GM19025 (cell line): ENCODE data around the gene FNDC4.

ENCODE experiments used
- ATAC-seq: cut with Tn5 transposase; IDR thresholded peaks from one replicate; pipeline ENCODE4 v1.9.1; 2021; ENCODE audit warnings: mild to moderate bottlenecking, low read depth, moderate library complexity; ENCODE audit not compliant: unreplicated experiment

The FNDC4 gene

DNA sequence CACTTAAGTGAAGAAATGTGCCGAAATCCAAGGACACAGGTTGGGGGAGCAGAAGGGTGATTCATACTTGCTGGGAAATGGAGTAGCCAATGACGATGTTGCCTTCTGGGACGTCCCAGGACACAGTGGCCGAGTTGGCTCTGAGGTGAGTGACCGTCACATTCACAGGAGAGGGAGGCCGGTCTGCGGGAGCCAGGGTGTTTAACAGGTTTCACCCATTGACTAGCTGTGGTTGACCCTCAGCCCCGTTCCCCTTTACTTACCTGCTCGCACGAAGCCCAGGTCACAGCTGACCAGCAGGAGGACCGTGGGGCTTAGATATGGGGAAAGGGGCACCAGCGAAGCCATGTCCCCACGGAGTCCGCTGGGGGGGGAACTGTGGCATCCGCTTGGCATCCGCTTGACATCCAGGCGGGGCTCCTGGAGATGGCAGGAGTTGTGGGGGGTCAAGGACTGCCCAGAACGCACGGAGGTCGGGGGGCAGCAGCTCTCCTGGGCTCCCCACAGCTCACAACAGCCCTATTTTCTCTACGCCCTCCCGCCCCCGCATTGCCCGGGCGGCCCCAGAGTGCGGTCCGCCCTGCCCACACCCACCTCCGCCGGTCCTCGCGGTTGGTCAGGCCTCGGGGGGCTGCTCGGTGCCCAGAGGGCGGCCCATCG, 586 bp downstream of the FNDC4 start:
- ATAC-seq = no peak

DNA sequence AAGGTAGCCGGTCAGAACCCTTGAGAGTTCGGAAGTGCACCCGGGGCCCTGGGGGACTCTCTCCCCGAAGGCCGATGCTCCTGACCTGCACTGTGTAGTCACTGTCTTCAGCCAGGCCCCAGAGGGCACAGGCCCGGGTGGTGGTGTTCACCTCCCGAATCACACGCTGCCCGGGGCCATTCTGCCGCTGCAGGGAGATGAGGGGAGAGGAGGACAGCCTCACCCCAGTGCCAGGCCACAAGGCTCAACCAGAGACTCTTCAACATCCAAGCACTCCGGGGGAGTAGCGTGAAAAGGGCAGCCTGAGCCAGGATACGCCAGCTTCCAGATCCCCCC, 1.1 kb downstream of the FNDC4 start:
- no peak for ATAC-seq

DNA sequence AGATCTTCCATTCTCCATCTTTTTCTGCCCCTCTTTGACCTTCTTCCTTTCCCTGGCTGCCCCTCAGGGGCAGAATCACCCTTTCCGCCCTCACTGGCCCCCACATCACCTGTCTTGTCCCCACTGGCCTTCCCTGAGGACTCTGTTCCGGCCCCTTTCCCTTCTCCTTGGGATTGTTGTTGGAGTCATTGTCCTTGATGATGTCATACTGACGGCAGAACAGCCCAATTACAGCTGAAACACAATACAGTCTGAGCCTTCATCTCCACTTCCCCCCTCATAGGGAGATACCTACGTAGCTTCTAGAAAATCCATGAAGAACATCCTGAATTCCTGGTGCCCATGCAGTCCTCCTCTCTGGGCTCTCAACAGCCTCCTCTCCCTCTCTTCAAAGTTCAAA, 2.4 kb downstream of the FNDC4 start:
- ATAC-seq = no peak

DNA sequence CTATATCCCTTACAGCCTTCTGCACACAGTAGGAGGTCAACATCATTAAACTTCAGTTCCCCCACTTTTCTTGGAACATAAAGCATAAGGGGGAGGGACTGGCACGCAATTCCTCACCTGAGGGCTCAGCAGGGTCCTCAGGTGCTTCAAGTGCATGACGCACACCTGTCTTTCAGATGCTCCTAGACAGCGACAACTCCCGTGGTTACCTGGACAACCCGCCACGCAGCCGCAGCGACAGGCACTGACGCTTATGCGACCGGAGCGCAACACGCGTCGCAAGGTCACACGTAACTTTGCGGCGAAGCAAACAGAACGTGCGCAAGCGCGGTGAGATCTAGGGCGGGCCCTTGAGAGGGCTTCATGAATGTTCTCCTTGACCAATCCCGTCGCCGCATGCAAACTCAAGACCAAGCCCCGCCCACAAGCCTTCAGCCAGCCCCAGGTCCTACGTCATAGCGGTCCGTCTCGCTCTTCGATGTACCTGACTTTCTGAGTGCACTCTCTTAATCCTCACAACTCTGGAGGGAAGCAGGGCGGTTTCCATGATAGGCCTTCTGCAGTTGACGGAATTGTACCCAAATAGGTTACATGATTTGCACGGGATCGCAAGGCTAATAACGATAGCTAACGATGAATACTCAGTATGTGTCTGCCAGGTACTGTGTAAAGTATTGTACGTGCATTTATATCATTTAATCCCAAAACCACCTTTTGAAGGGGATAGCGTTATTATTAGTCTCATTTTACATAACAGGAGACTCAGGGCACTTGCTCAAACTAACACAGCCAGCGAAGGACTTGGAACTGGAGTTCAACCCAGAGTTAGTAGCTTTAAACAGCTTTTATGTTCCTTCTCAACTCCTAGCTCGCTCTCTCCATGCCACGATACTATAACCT, 5.3 kb downstream of the FNDC4 start, which contains the start of gene IFT172:
Gene IFT172 (minus strand): TSS at position 246 of the 900 bp plus-strand sequence. CDS start 90 bp downstream, at position 156.
- peak; percentile 92 for ATAC-seq

DNA sequence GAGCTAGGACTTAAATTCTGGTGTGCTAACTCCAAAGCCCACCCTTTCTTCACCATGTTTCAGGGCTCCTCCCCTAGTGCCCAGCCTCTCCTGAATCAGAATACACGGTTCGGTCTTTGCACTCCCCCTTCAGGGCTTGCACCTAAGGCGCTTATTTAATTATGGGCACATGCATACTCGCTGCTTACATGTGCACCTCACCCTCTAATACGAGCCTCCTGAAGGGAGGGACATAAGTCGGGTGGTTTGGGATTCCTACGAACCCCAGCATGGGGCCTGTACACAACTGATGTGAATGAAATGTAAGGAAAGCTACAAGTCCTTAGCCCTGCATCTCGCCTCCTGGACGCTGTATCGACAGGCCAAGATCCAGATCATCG, 5.9 kb downstream of the FNDC4 start:
- no peak for ATAC-seq

DNA sequence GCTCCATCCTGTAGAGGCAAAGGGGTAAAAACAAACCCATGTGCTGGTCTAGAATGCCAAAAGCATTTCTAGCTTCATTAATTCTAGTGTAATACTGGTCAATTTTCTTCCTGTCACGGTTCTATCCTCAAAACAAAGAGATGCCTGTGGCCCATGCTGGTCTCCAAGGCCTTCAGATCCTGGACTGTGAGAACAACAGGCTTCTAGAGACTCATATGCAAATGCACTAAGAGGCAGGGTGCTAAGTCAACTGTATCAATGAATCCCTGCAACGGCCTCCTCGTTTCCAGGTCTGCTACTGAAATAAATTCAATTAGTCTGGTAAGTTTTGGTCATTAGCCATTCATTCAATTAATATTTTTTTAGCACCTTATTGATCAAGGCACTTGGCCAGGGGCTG, 9.5 kb downstream of the FNDC4 start:
- ATAC-seq = no peak

DNA sequence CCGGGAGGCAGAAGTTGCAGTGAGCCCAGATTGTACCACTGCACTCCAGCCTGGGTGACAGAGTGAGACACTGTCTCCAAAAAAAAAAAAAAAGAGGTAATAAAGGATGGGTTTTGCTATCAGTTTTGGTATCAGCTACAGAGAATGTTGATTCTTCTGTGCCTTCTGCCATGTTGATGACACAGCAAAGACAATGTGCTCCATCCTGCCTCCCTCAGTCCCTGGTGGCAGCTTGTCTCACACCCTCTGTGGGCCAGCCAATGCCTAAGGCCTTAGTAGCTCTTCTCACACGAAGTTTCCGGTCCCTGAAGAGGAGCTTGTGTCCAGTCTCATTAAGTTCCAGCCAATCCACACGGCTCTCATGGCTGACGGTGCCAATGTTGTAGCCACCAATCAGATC, 23.0 kb downstream of the FNDC4 start:
- ATAC-seq = no peak

DNA sequence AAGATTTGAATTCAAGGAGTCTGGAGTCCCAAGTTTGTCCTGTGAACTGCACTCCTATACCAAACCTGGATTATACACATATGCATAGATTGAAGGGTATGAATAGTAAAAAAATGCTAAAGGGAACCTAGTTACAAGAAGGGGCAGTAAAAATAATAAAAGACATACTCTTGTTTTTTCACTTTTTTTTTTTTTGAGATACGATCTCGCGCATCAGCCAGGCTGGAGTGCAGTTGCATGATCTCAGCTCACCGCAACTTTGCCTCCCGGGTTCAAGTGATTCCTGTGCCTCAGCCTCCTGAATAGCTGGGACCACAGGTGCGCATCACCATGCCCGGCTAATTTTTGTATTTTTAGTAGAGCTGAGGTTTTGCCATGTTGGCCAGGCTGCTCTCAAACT, 30.6 kb downstream of the FNDC4 start:
- no peak for ATAC-seq

DNA sequence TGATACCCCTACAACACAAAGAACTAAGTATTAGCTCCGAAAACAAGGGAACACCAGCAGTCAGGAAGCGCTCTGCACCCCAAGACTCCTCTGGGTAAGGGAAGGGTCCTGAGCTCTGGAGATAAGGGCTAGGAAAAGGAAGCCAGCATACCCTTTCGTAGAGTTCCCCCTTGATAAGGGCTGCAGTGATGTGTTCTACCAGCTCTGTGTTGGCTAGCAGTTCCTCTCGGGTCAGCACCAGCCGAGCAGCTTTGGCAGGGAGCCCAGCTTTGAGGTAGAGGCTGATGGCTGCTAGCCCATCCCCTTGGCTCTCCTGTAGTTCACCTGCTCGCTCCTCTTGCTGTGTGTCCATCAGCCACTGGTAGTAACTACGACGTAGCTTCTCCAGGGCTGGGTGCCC, 33.9 kb downstream of the FNDC4 start:
- ATAC-seq = no peak

DNA sequence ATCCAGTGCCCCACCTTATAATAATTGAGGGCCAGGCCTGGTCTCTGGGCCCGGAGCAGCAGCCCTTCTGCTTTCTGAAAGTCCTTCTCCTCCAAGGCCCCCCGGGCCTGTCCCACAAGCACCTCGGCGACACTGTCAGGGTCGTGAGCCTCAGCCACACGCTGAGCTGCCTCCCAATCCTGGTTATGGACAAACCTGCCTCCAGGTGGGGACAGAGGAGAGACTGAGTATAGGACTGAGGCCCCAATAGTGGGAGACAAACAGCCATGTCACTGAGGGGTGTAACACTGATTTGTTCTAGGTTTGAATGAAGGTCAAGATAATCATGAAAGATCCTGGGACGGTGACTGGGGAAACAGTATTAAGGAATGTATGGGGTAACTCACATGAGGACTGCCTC, 41.0 kb downstream of the FNDC4 start:
- ATAC-seq = no peak

DNA sequence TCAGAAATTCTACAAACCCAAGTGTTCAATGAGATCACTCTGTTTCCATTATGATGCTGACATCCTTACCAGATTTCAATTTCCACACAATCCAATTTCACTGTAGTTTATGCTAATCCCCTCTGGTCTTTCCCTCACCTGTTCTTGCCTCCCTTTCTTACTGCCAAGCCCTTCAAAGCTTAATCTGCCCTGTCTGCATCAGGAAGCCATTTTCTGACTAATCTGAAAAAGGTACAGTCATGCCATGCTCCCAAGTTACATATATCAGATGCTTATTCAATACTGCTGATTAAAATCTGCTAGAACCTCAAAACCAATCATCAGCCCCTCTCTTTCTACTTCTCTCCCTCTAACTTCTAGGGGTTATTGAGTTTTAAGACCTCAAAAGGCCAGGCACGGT, 43.9 kb downstream of the FNDC4 start:
- ATAC-seq = no peak

DNA sequence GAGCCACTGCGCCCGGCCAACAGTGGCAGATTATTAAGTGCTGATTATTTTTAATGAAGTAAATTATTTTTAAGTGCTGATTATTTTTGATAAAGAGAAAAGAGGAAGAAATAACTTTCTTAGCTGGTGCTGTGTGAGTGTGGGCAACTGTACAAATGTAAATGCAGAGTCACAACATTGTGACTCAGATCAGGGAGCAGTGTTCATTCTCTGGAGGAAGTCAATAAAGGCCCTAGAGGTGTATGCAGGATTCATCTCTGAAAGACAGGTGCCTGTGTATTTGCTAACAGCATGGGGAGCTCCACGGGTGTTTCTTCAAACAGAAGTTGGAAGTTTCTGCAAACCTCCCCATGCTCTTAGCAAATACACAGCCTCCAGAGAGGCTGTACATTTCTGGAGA, 46.6 kb downstream of the FNDC4 start:
- ATAC-seq = no peak

DNA sequence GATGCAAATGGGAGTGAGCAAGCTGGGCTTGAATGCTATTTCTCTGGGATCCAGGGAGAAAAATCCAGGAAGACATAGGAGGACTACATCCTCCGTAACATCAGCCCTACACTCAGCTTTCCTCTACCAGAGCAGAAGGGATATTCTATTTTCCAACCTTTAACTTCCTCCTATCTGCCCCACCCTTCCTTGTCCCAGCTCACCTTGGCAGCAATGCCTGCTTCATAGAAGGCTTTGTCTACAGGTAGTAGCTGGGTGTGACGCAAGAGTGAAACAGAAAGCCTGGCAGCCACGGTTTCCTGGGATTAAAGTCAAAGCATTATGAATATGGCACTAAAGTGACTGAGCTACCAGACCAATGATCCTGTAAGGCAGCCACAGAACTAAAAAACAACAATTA, 48.9 kb downstream of the FNDC4 start:
- no peak for ATAC-seq

DNA sequence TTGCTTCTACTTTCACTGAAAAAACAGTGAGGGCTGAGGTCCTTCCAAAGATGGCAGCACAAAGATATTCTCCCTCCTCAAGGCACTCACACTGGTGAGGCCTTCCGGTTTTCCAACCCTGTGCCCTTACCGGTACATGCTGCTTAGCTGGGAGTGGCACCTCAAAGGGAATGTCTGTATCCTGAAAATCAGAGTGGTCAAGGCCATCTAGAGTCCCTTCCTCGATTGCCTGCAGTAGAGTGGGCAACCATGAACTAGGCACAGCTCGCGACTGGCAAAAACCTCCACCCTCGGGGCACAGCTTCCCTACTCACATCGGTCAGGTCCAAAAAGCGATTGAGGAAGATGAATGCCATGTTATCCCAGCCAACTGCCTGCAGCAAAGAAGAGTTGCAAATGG, 49.4 kb downstream of the FNDC4 start:
- no peak for ATAC-seq

DNA sequence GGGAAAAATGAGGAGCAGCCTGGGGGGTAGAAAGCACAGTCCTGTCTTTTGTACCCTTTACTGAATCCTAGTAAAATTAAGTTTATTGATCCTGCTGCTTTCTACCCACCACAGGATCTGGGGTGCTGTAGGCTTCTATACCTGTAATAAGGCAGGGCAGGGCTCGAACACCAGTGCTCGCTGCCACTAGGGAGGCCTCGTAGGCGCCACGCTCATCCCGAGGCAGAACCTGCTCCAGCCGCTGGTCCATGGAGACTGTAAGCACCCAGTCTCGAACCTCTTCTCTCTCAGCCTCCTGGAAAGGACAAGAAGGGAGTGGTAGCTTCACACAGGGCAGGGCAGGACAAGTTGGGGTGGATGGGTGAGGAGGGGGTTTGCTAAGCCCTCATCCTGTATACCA, 49.8 kb downstream of the FNDC4 start:
- ATAC-seq = no peak

DNA sequence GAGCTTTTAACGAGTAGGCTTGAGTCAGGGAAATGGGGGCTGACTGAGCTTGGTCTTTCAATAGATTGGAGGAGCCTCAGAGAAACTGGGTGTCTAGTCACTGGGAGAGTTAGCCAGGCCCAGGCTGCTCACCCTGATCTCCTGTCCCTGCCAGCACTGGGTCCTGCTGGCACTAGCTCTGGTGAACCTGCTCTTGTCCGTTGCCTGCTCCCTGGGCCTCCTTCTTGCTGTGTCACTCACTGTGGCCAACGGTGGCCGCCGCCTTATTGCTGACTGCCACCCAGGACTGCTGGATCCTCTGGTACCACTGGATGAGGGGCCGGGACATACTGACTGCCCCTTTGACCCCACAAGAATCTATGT, 52.1 kb downstream of the FNDC4 start:
- no peak for ATAC-seq

DNA sequence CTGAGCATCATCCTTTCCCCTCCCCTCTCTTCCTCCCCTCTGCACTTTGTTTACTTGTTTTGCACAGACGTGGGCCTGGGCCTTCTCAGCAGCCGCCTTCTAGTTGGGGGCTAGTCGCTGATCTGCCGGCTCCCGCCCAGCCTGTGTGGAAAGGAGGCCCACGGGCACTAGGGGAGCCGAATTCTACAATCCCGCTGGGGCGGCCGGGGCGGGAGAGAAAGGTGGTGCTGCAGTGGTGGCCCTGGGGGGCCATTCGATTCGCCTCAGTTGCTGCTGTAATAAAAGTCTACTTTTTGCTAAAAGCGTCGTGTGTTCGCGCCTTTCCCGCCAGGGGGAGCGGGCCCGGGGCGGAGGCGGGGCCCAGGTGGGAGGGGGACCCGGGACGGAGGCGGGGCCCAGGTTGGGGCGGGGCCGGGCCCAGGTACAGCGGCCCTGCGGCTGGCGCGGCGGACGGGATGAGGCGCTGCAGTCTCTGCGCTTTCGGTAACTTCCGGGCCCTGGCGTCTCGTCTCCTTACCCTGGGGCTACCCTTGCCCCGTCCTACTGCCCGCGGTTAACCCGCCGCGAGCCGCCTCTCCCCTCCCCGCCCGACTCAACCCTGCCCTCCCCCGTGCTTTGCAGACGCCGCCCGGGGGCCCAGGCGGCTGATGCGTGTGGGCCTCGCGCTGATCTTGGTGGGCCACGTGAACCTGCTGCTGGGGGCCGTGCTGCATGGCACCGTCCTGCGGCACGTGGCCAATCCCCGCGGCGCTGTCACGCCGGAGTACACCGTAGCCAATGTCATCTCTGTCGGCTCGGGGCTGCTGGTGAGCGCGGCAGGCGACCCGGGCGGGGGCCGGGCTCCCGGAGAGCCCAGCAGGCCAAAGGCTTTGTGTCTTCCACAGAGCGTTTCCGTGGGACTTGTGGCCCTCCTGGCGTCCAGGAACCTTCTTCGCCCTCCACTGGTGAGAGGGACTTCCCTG, 52.8 kb downstream of the FNDC4 start, which contains the start of gene KRTCAP3:
Gene KRTCAP3 (plus strand): TSS at position 424 of the 962 bp plus-strand sequence. CDS start 32 bp downstream, at position 456.
- ATAC-seq = peak; percentile 53
